ENCODE results near the gene UNC5A. TPM values are rescaled to one million over a fixed set of nuclear protein-coding genes. Genes with fewer than 3 reads are reported as not detected.
A peak's percentile ranks its signal among the peaks of the same experiment; 100 is the strongest.

Gene UNC5A
- 5.6 TPM for total RNA-seq (ENCODE audit: unreplicated experiment)
- long read RNA-seq, result 0 reads

DNA sequence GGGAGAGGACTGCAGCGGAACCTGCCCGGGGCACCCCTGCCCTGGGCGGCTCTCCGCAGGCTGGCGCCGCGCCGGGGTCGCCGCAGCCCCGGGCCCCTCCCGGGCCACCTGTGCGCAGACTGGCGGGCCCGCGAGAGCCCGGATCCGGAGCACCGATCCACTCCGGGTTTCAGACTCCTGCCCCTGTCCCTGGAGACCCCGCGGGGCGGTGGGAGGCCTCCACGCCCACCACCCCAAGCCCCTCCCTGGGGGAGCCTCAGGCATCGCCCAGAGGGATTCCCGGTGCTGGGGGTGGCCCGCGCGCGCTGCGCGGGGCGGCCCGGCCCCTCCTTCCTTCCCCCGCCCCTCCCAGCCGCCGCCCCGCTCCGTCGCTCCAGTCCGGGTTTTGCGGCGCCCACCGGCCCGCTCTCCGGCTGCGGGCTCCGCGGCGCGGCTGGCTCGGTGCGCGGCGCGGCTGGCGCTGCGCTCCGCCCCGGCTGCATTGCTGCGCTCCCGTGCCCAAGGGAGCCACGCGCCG, at the start of gene UNC5A:
Gene UNC5A (plus strand): TSS at position 479 of the 517 bp plus-strand sequence. CDS start 192 bp downstream, outside the sequence.
- peaks cover 12% of the 10 kb centered on the region for H3K4me1 Mint-ChIP-seq (ENCODE audit: low read depth, unreplicated experiment)
- H3K27me3 Mint-ChIP-seq (ENCODE audit: unreplicated experiment), result peaks cover 16% of the 10 kb centered on the region
- peak; percentile 90 for DNase-seq
- TF ChIP-seq, protein P1, sequence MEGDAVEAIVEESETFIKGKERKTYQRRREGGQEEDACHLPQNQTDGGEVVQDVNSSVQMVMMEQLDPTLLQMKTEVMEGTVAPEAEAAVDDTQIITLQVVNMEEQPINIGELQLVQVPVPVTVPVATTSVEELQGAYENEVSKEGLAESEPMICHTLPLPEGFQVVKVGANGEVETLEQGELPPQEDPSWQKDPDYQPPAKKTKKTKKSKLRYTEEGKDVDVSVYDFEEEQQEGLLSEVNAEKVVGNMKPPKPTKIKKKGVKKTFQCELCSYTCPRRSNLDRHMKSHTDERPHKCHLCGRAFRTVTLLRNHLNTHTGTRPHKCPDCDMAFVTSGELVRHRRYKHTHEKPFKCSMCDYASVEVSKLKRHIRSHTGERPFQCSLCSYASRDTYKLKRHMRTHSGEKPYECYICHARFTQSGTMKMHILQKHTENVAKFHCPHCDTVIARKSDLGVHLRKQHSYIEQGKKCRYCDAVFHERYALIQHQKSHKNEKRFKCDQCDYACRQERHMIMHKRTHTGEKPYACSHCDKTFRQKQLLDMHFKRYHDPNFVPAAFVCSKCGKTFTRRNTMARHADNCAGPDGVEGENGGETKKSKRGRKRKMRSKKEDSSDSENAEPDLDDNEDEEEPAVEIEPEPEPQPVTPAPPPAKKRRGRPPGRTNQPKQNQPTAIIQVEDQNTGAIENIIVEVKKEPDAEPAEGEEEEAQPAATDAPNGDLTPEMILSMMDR (IDR thresholded peaks at IDR 0.05; ENCODE audit: partially characterized antibody, unreplicated experiment), result no peak
- H3K27ac Mint-ChIP-seq (ENCODE audit: unreplicated experiment), result peak within 1 kb of the TSS; percentile 79
- peak within 1 kb of the TSS; percentile 88 for H3K4me3 Mint-ChIP-seq (ENCODE audit: unreplicated experiment)
- H3K36me3 Mint-ChIP-seq (ENCODE audit: unreplicated experiment), result peaks cover 4% of the 10 kb centered on the region
- H3K9me3 Mint-ChIP-seq (ENCODE audit: unreplicated experiment), result peaks cover 14% of the 10 kb centered on the region

DNA sequence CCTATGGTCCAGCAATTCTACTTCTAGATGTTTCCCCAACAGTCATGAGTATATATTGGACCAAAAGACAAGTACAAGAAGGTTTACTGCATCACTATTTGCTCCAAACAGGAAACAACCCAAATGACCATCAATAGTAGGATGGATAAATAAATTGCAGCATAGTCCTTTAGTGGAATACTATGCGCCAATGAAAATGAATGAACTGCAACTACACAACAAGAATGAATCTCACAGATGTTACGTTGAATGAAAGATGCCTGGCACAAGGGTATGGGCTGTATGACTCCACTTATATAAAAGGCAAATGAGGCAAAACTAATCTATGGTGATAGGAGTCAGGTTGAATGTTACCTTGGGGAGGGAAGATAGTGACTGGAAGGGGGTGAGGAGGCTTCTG, 48.6 kb upstream of the UNC5A start:
- H3K4me1 Mint-ChIP-seq (ENCODE audit: low read depth, unreplicated experiment), result no peaks in the 10 kb centered on the region
- H3K4me3 Mint-ChIP-seq (ENCODE audit: unreplicated experiment), result no peak overlapping the region
- TF ChIP-seq, protein P1 (IDR thresholded peaks at IDR 0.05; ENCODE audit: partially characterized antibody, unreplicated experiment), result no peak
- no peak for DNase-seq
- H3K27me3 Mint-ChIP-seq (ENCODE audit: unreplicated experiment), result peaks cover 1% of the 10 kb centered on the region
- no peak overlapping the region for H3K27ac Mint-ChIP-seq (ENCODE audit: unreplicated experiment)
- H3K9me3 Mint-ChIP-seq (ENCODE audit: unreplicated experiment), result peaks cover 5% of the 10 kb centered on the region
- H3K36me3 Mint-ChIP-seq (ENCODE audit: unreplicated experiment), result peaks cover 17% of the 10 kb centered on the region

DNA sequence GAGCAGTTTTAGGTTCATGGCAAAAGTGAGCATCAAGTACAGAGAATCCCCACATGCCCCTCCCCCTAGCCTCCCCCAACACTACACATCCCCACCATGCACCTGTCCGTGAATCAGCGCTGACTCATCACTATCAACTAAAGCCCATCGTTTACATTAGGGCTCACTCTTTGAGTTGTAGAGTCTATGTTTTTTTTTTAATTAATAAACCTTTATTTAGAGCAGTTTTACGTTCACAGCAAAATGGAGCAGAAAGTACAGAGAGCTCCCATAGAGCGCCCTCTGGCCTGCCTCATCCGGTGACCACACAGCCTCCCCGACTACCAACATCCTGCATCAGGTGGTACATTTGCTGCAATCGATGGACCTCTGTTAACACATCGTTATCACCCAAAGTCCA, 47.9 kb upstream of the UNC5A start:
- peaks cover 1% of the 10 kb centered on the region for H3K27me3 Mint-ChIP-seq (ENCODE audit: unreplicated experiment)
- no peaks in the 10 kb centered on the region for H3K4me1 Mint-ChIP-seq (ENCODE audit: low read depth, unreplicated experiment)
- peaks cover 17% of the 10 kb centered on the region for H3K36me3 Mint-ChIP-seq (ENCODE audit: unreplicated experiment)
- no peak for DNase-seq
- TF ChIP-seq, protein P1 (IDR thresholded peaks at IDR 0.05; ENCODE audit: partially characterized antibody, unreplicated experiment), result no peak
- H3K4me3 Mint-ChIP-seq (ENCODE audit: unreplicated experiment), result no peak overlapping the region
- H3K27ac Mint-ChIP-seq (ENCODE audit: unreplicated experiment), result no peak overlapping the region
- peaks cover 5% of the 10 kb centered on the region for H3K9me3 Mint-ChIP-seq (ENCODE audit: unreplicated experiment)

DNA sequence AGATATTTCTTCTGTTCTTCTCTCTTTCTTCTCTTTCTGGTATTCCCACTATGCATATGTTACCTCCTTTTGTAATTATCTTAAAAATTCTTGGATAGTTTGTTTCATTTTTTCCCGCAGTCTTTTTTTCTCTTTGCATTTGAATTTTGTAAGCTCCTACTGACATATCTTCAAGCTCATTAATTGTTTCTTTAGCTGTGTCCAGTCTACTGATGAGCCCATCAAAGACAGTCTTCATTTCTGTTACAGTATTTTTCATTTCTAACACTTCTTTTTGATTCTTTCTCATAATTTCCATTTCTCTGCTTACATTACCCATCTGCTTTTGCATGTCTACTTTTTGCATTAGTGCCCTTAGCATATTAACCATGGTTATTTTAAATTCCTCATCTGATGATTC, 44.7 kb upstream of the UNC5A start:
- DNase-seq, result no peak
- TF ChIP-seq, protein P1 (IDR thresholded peaks at IDR 0.05; ENCODE audit: partially characterized antibody, unreplicated experiment), result no peak
- peaks cover 17% of the 10 kb centered on the region for H3K36me3 Mint-ChIP-seq (ENCODE audit: unreplicated experiment)
- H3K9me3 Mint-ChIP-seq (ENCODE audit: unreplicated experiment), result peaks cover 7% of the 10 kb centered on the region
- H3K4me3 Mint-ChIP-seq (ENCODE audit: unreplicated experiment), result no peak overlapping the region
- peaks cover 1% of the 10 kb centered on the region for H3K27me3 Mint-ChIP-seq (ENCODE audit: unreplicated experiment)
- H3K4me1 Mint-ChIP-seq (ENCODE audit: low read depth, unreplicated experiment), result no peaks in the 10 kb centered on the region
- no peak overlapping the region for H3K27ac Mint-ChIP-seq (ENCODE audit: unreplicated experiment)

DNA sequence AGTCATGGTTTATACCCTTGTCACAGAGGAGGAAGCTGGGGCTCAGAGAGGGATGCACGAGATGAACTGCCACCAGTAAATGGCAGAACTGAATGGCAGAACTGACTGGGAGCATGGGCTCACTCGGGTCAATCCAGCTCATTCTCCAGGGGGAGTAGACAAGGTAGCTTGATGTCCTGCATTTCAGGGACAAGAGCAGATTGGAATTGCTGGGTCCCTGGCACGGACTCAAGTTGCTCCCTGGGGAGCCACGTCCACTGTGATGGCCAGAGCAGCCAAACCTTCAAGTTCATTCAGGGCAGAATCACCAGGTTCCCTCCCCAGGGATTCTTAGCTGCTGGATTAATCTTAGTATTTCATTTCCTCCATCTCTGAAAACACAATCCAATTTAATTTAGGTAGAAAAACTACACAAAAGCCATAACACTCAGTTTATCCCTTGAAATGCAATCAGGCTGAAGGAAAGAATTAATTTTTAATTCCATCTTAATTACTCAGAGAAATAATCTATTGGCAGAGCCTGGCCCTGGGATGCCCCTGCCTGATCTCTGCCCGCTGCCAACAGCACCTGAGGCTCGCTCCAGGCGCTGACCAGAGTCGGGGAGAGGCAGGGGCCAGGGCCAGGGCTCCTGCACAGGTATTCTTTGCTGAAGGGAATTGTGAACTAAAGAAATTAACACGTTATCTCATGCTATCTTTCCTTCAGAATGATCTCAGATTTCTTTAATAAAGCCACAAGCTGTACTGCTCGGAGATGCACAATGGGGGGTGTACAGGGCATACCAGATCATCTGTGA, 42.0 kb upstream of the UNC5A start:
- H3K36me3 Mint-ChIP-seq (ENCODE audit: unreplicated experiment), result peaks cover 17% of the 10 kb centered on the region
- H3K9me3 Mint-ChIP-seq (ENCODE audit: unreplicated experiment), result peaks cover 7% of the 10 kb centered on the region
- no peak overlapping the region for H3K27ac Mint-ChIP-seq (ENCODE audit: unreplicated experiment)
- no peak overlapping the region for H3K4me3 Mint-ChIP-seq (ENCODE audit: unreplicated experiment)
- DNase-seq, result no peak
- H3K4me1 Mint-ChIP-seq (ENCODE audit: low read depth, unreplicated experiment), result no peaks in the 10 kb centered on the region
- TF ChIP-seq, protein P1 (IDR thresholded peaks at IDR 0.05; ENCODE audit: partially characterized antibody, unreplicated experiment), result no peak
- peaks cover 1% of the 10 kb centered on the region for H3K27me3 Mint-ChIP-seq (ENCODE audit: unreplicated experiment)

Data from glutamatergic neuron (in vitro differentiated cells).